Measurements from ENCODE around the gene GALNS. TPM values are rescaled to one million over a fixed set of nuclear protein-coding genes. Genes with fewer than 3 reads are reported as not detected.
A peak's percentile ranks its signal among the peaks of the same experiment; 100 is the strongest.

GALNS gene
- polyA plus RNA-seq, 2 of the 4 experiments (the other 2 are of a cell fraction) = 7.0 to 31.2 TPM

- DNase-seq (ENCODE audit: low read depth in 1 of 2, low spot score in 1 of 2) (no peak), ATAC-seq (peak in 1 of 2 experiments; percentile 1; a peak in 3 of 6 replicates), FAIRE-seq (no peak)
- ChIA-PET CTCF (interaction anchor here (0.7 to 1.2 kb wide), 3 partner anchors 21 to 69 kb away, joined by 3 to 4 read pairs (median 3); partner anchors contain the start of gene PIEZO1), POLR2A (interaction anchor here (0.9 kb wide), 1 partner anchor 51 kb away, joined by 3 read pairs; the partner anchor contains the start of genes GALNS and TRAPPC2L)
- H3K27ac ChIP-seq = no peak overlapping the region
- peaks cover 30% of the 10 kb centered on the region for H3K4me1 ChIP-seq
- WGBS (ENCODE audit: missing lambda C conversion rate) = over 99% methylated on average over 18 of the region's 21 CpGs
- H3K9me3 ChIP-seq = no peaks in the 10 kb centered on the region
- TF ChIP-seq PBX3 (IDR thresholded peaks at IDR 0.05) (peak; percentile 31; the same call in 1 of the 2 replicates), RNF2 (IDR thresholded peaks at IDR 0.05; ENCODE audit: borderline replicate concordance, low read depth) (no peak), CEBPB (IDR thresholded peaks at IDR 0.05) (no peak)
- H3K4me2 ChIP-seq = no peak overlapping the region; the same call in 2 of the 3 replicates
- no peak overlapping the region for H3K4me3 ChIP-seq
Measured at GRCh38 chr16:88805887-88806393, 50.8 kb downstream of the GALNS start.

- DNase-seq (ENCODE audit: low read depth in 1 of 2, low spot score in 1 of 2) = no peak
- Histone ChIP-seq H3K4me3 (peak overlapping the region; percentile 73; the same call in 2 of the 3 replicates), H3K4me2 (peak overlapping the region; percentile 100), H3K9me3 (no peaks in the 10 kb centered on the region), H3K27ac (peak overlapping the region in 1 of 2 experiments; percentile 94; a peak in 3 of 6 replicates), H3K4me1 (peaks cover 26% of the 10 kb centered on the region)
- no peak for FAIRE-seq
- 90% methylated on average over 8 of the region's 22 CpGs for WGBS (ENCODE audit: missing lambda C conversion rate)
- TF ChIP-seq ZNF302 (CRISPR knock-in tag; IDR thresholded peaks at IDR 0.05) = no peak
- TF ChIP-seq JUNB (IDR thresholded peaks at IDR 0.05) = no peak
- no peak for TF ChIP-seq CHD2 (IDR thresholded peaks at IDR 0.05; ENCODE audit: low read length, partially characterized antibody)
- no peak for TF ChIP-seq NFE2L2 (conservative IDR thresholded peaks at IDR 0.05; ENCODE audit: low read length)
- TF ChIP-seq NPAS2 (CRISPR knock-in tag; IDR thresholded peaks at IDR 0.05; ENCODE audit: borderline replicate concordance) = no peak
- no peak for TF ChIP-seq CBX2 (IDR thresholded peaks at IDR 0.05; ENCODE audit: borderline replicate concordance, low read depth)
- TF ChIP-seq HES2 (IDR thresholded peaks at IDR 0.05) = no peak
- no peak for TF ChIP-seq HOXB13 (CRISPR knock-in tag; IDR thresholded peaks at IDR 0.05; ENCODE audit: low read depth)
- TF ChIP-seq RARB (CRISPR knock-in tag; IDR thresholded peaks at IDR 0.05) = no peak
- peak in 1 of 2 experiments; percentile 1; a peak in 2 of 6 replicates for ATAC-seq
- ChIA-PET POLR2A (no interaction called here), CTCF (interaction anchor here (0.7 kb wide), 1 partner anchor 53 kb away, joined by 3 read pairs; no protein-coding TSS in a partner anchor)
Measured at GRCh38 chr16:88805340-88805715, 51.4 kb downstream of the GALNS start.

- CTCF ChIA-PET = interaction anchor here (1.5 kb wide), 1 partner anchor 11 kb away, joined by 5 read pairs; no protein-coding TSS in a partner anchor
- ATAC-seq = peak; percentile 25 to 35; a peak in 5 of 6 replicates
- Histone ChIP-seq H3K9me3 (no peaks in the 10 kb centered on the region), H3K27ac (peak overlapping the region; percentile 88 to 94), H3K4me3 (peak overlapping the region; percentile 73), H3K4me1 (peaks cover 20% of the 10 kb centered on the region), H3K4me2 (peak overlapping the region; percentile 100)
- DNase-seq (ENCODE audit: low read depth in 1 of 2, low spot score in 1 of 2) = peak in 1 of 2 experiments; percentile 36
- 57% methylated on average over 18 of the region's 39 CpGs for WGBS (ENCODE audit: missing lambda C conversion rate)
- no peak for FAIRE-seq
- TF ChIP-seq USF2 (IDR thresholded peaks at IDR 0.05) = no peak
- TF ChIP-seq CBX8 (IDR thresholded peaks at IDR 0.05) = no peak
- no peak for TF ChIP-seq FOSL2 (IDR thresholded peaks at IDR 0.05)
- no peak for TF ChIP-seq FOSL2 (CRISPR knock-in tag; IDR thresholded peaks at IDR 0.05)
- no peak for TF ChIP-seq ZFP36 (IDR thresholded peaks at IDR 0.05; ENCODE audit: borderline replicate concordance, partially characterized antibody)
- no peak for TF ChIP-seq POLR2A (IDR thresholded peaks at IDR 0.05; ENCODE audit: low read length)
- no peak for TF ChIP-seq CHD4 (IDR thresholded peaks at IDR 0.05; ENCODE audit: borderline replicate concordance)
- no peak for TF ChIP-seq EHF (CRISPR knock-in tag; IDR thresholded peaks at IDR 0.05)
- no peak for TF ChIP-seq NPAS2 (CRISPR knock-in tag; IDR thresholded peaks at IDR 0.05; ENCODE audit: borderline replicate concordance)
- no peak for TF ChIP-seq POLR2AphosphoS2 (conservative IDR thresholded peaks at IDR 0.05; ENCODE audit: low read length)
- no peak for TF ChIP-seq MAFK (IDR thresholded peaks at IDR 0.05; ENCODE audit: partially characterized antibody)
- TF ChIP-seq CHD2 (IDR thresholded peaks at IDR 0.05; ENCODE audit: low read length, partially characterized antibody) = no peak
- no peak for TF ChIP-seq HOXA7 (CRISPR knock-in tag; IDR thresholded peaks at IDR 0.05)
- TF ChIP-seq CTCF (IDR thresholded peaks at IDR 0.05) = no peak
- no peak for TF ChIP-seq HOXB13 (CRISPR knock-in tag; IDR thresholded peaks at IDR 0.05; ENCODE audit: low read depth)
- TF ChIP-seq EHMT2 (IDR thresholded peaks at IDR 0.05; ENCODE audit: low read depth) = no peak
- no peak; the same call in 1 of the 2 replicates for TF ChIP-seq FOSB (CRISPR knock-in tag; IDR thresholded peaks at IDR 0.05)
- no peak for TF ChIP-seq KDM5A (IDR thresholded peaks at IDR 0.05)
- no peak for TF ChIP-seq MYC (IDR thresholded peaks at IDR 0.05; ENCODE audit: borderline replicate concordance, low read length)
- no peak for TF ChIP-seq BHLHE40 (IDR thresholded peaks at IDR 0.05; ENCODE audit: low read depth, low read length)
- POLR2A ChIA-PET = no interaction called here
Measured at GRCh38 chr16:88804552-88805339, 52.0 kb downstream of the GALNS start.
